AG09319 (cell line): ENCODE data around the gene IL17F.

ENCODE experiments used
- DNase-seq: peaks from one replicate; pipeline ENCODE4 v3.0.0-alpha.2; 2010; ENCODE audit warnings: low read depth; ENCODE audit errors: extremely low read depth
- TF ChIP-seq, protein P1 (sequence below): IDR thresholded peaks from 2 replicates; pipeline ENCODE4 v1.5.1; 2011; ENCODE audit warnings: low read depth, mild to moderate bottlenecking, inconsistent platforms, low read length, moderate library complexity

The IL17F gene

GRCh38 chr6:52230685-52231084, 13.6 kb downstream of the IL17F start:
- DNase-seq, result no peak
- TF ChIP-seq, protein P1, sequence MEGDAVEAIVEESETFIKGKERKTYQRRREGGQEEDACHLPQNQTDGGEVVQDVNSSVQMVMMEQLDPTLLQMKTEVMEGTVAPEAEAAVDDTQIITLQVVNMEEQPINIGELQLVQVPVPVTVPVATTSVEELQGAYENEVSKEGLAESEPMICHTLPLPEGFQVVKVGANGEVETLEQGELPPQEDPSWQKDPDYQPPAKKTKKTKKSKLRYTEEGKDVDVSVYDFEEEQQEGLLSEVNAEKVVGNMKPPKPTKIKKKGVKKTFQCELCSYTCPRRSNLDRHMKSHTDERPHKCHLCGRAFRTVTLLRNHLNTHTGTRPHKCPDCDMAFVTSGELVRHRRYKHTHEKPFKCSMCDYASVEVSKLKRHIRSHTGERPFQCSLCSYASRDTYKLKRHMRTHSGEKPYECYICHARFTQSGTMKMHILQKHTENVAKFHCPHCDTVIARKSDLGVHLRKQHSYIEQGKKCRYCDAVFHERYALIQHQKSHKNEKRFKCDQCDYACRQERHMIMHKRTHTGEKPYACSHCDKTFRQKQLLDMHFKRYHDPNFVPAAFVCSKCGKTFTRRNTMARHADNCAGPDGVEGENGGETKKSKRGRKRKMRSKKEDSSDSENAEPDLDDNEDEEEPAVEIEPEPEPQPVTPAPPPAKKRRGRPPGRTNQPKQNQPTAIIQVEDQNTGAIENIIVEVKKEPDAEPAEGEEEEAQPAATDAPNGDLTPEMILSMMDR, result no peak

DNA sequence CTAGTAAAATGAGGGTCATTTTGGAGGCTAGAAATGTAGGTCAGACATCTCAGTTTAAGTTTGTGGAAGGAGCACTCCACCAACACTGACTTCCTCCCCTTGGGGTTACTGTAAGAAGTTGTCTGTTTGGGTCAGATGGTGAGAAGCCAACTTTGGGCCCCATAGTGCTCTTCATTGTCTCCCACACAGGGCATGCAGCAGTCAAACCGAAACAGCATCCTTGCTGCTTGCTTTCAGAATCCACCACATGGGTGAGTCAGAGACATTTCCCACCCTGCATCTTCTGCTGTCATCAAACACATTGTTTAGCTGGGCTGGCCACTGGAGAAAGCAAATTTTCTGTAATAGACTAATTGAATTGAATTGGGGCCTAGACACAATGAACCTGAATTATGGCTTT, 16.8 kb downstream of the IL17F start:
- no peak for DNase-seq
- TF ChIP-seq, protein P1, result no peak

DNA sequence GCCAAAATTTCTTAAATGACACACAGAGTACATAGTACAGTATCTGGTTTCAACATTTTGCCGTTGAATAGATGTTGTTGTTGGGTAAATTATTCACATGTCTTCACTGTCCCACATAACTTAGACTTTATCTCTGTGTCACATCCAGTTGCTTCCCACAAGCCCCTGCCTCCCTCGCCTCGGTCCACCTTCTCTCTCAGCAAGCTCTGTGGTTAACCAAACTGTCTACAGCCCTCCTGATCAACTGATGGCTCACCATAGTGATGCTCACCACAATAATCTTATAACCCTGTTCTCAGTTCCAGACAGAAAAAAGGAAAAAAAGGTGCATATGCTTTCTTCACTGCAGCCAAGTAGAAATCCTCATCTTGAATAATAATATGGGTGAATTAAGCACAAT, 23.0 kb downstream of the IL17F start:
- TF ChIP-seq, protein P1, result no peak

GRCh38 chr6:52217761-52218160, 26.5 kb downstream of the IL17F start:
- TF ChIP-seq, protein P1, result no peak

More for the DNA sequence above, 23.0 kb downstream of the IL17F start:
- no peak for DNase-seq

GRCh38 chr6:52216932-52217575, 27.2 kb downstream of the IL17F start:
- TF ChIP-seq, protein P1, result no peak

More at GRCh38 chr6:52217761-52218160, 26.5 kb downstream of the IL17F start:
- no peak for DNase-seq

GRCh38 chr6:52215787-52216186, 28.5 kb downstream of the IL17F start:
- TF ChIP-seq, protein P1, result no peak

More at GRCh38 chr6:52216932-52217575, 27.2 kb downstream of the IL17F start:
- no peak for DNase-seq

DNA sequence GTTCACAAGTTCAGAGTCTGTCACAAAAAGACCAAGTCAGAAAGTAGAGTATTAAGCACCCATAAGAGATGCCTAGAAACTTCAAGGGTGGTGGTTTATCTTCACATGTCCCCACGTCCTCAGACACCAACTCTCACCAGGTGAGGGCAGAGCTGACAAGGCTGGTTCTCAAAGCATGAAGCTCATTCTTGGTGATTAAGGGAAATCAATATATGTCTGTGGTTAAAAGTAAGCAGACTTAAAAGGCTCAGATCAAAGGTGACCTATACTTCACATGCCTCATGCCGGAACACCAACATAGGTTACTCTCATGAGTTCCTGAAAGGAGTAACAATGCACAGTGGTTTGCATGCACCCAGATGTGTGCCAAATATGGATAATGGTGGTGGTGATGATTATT, 31.2 kb downstream of the IL17F start:
- no peak for DNase-seq
- TF ChIP-seq, protein P1, result peak; percentile 0

More at GRCh38 chr6:52215787-52216186, 28.5 kb downstream of the IL17F start:
- DNase-seq, result no peak
